NCI-H1105 treated with DMSO at 0.1 percent for 48 hours (cell line): ENCODE results near the gene HLA-DRB5.
"Not testable (repeated sequence)": the region's sequence is repeated elsewhere in the genome, so short reads cannot be mapped to it uniquely, and the experiment has no call there.

Experiments
- DNase-seq: peaks from one replicate; lab custom pipeline; 2025; lab: John Stamatoyannopoulos, UW

Gene HLA-DRB5

GRCh38 chr6:32529697-32530430 lies at the start of gene HLA-DRB5:
Gene HLA-DRB5, minus strand, starts transcription at chr6:32530287. Its CDS starts 63 bp downstream, at chr6:32530224.
- DNase-seq: no peak

GRCh38 chr6:32578962-32579361 lies 48.9 kb upstream of the HLA-DRB5 start:
- no peak for DNase-seq

- DNase-seq: not testable (repeated sequence)
Observed at GRCh38 chr6:32577493-32577892, 47.4 kb upstream of the HLA-DRB5 start.

DNA sequence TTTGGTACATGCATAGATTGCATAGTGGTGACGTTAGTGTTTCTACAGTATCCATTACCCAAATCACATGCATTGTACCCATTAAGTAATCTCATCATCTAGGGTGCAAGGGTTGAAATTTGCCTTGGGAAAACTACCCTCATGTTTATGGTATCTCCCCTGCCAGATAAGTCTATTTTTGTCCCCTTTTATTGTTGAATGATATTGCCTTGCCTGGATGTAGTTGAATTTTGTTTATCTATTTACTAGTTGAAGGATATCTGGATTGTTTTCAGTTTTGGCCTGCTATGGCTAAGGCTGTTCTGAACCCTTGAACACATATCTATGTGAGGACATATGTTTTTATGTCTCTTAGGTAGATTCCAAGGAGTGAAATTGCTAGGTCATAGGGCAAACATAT lies 46.2 kb upstream of the HLA-DRB5 start:
- no peak for DNase-seq

DNA sequence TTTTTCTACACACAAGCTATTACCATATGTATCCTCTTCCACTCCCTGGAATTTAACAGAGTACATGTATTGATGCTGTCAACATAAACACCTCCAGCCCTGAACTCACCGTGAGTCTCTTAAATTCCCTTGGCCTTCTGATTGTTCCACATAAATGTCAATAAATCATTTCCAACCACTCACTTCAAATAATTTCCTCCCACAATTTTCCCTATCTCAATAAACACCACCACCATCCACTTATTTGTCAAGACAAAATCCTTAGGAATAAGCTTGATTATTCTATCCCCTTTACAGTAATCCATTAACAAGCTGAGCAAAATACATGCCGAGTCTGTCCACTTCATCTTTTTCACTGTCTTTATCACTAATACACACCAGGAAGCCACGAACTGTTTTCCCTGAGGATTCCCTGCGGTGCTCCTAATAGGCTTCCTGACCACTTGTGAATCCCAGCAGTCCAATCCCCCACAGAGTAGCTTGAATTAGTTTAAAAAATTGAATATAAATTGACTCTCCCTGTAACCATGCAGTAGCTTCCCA lies 40.3 kb upstream of the HLA-DRB5 start:
- no peak for DNase-seq

DNA sequence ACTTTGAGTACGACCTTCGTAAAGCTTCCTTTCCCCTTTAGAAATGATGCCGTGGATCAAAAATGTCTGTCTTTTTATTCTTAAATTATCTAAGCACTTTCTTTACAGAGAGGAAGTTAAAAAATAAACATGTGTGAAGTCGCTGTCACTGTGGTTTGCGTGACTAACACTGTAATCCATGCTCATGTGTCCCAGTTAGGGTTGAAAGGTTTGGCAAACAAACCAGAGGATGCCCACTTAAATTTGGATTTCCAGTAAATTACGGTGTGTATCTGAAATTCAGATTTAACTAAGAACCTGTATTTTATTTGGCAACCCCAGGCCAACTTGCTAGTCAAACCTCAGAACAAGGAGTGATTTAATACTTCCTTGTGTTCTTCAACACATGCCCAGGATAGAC lies 38.5 kb upstream of the HLA-DRB5 start:
- DNase-seq: no peak

GRCh38 chr6:32566957-32567356 lies 36.9 kb upstream of the HLA-DRB5 start:
- DNase-seq: no peak

DNA sequence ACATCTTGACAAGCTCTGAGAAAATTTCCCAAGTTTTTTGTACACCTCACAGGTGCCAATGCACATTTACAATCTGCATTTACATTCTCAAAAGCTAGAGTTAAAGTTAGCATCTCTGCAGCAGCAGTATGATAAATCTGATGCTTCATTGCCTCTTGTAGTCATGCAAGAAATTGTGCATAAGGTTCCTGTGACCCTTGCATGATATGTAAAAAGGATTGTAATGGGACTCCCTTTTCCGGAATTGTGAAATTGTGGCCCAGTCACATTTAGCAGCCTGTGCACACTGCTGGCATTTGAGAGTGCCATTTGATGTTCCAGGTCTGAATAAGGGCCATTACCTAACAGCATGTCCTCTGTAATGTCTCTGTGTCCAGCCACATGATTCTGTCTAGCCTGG lies 35.4 kb upstream of the HLA-DRB5 start:
- DNase-seq: no peak

GRCh38 chr6:32562940-32563339 lies 32.9 kb upstream of the HLA-DRB5 start:
- DNase-seq: no peak

DNA sequence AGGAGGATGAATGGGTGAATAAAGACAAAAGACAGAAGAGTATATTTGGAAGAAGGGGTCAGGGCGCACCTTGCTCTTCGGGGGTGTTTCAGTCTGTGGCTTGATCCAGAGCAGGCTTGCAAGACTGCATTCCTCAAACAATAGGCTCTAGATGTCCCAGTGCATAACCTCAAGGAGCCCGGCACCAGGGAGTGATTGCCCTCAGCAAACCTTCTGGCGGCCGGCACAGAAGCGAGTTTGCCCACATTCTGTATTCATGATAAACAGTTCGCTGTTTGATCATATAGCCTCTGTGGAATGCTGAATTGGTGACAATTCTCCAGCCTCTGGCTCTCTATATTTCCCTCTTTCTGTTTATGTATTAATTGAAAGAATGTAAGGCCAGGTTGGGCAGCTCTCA lies 29.7 kb upstream of the HLA-DRB5 start:
- no peak for DNase-seq

DNA sequence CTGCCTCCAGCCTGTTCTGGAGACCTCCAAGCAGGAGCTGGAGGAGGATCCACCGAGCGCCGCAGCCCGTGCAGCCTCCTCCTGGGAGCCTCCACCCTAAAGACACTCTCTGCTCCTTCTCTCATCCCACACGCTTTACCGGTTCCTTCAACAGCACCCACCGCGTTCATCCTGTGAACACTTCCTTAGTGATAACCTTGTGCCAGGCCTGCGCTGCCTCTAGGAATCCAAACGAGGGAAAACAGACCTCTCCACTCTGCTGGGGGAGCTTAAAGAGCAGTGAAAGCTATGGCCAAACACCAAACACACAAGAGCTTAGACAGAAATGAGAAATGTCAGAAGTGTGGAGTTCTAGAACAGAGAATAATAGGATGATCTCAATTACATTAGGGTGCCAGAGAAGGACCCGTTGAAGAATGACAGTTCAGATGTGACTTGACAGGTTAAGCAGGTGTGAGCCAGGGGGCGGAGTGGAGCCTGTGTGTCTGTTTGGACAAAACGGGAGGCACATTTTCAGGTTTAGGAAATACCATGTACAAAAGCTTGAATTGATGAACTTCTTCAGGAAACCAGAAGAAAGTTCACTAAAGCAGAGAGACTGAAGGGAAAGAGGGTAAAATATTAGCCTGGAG lies 28.5 kb upstream of the HLA-DRB5 start:
- no peak for DNase-seq

- no peak for DNase-seq
Observed at GRCh38 chr6:32554116-32554965, 24.3 kb upstream of the HLA-DRB5 start.

DNA sequence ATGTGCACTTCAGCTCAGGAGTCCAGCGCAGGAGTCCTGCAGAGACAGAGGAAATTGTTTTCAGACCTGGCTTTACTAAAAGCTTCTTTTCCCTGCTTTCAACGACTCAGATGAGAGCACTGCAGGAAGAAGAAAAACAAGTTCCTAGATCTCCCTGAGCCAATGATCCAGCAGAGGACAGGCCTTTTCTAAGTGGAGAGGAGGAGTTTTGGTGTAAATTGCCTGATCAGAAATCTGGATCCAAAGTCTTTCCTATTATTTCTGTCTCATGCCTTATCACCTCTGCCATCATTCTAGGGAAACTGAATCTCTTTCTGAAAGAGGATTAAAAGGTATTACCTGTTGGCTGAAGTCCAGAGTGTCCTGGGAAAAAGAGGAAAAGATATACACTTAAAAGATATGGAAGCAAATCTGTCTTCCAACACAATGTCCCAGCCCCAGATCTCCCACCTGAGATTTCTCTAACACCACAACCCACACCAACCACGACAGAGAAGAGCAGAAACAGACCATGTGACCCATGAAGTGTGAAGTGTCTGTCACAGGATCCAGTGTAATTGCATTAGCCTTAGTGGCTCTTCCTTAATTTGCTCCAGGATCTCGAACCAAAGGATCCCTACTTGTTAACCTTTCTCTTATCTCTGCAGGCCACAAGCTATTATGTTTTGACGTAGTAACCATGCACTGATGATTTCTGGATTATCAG lies 23.1 kb upstream of the HLA-DRB5 start:
- DNase-seq: no peak

- DNase-seq: no peak
Observed at GRCh38 chr6:32551410-32551809, 21.3 kb upstream of the HLA-DRB5 start.

DNA sequence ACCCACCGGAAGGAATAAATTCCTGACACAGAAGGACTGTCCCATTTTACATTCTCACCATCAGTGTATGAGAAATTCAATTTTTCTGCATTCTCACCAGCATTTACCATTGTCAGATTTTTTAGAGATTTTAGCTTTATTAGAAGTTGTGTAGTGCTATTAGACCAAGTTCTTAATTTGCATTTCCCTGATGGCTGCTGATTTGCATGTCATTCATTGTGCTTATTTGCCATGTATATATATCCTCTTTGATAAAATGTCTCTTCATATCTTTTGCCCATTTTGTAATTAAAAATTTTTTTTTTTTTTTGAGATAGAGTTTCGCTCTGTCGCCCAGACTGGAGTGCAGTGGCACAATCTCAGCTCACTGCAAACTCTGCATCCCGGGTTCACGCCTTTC lies 9.8 kb upstream of the HLA-DRB5 start:
- no peak for DNase-seq

- not testable (repeated sequence) for DNase-seq
Observed at GRCh38 chr6:32530431-32530793, 325 bp upstream of the HLA-DRB5 start.

GRCh38 chr6:32522302-32523047 lies 7.6 kb downstream of the HLA-DRB5 start:
- no peak for DNase-seq

DNA sequence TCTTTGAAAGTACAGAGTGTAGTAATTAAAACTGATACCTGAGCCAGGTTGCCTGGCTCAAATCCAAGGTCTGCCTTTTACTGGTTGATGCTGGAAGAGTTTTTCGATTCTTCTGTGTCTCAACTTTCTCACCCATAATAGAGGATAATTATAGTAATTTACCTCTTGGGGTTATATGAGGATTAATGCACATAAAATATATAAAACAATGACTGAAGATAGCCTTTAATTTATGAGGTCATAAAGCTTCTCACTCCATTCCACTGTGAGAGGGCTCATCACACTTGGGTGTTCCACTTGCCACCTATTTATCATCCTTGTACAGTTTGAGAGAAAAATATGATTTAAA lies 10.2 kb downstream of the HLA-DRB5 start:
- DNase-seq: no peak

- no peak for DNase-seq
Observed at GRCh38 chr6:32519118-32519909, 10.8 kb downstream of the HLA-DRB5 start.

- DNase-seq: no peak
Observed at GRCh38 chr6:32517654-32518445, 12.2 kb downstream of the HLA-DRB5 start.
